SK-N-SH treated with all-trans-retinoic acid at 6 μM for 48 hours (cell line): ENCODE results near the gene RETNLB.

Experiments
- ATAC-seq: fragments of 200-7000 bp; cut with Tn5 transposase; 3 replicates; pipeline ENCODE4 v1.9.1; 2020; ENCODE audit warnings: mild to moderate bottlenecking, moderate library complexity
- ARNTL ChIP-seq: fragments of 450-650 bp; formaldehyde crosslinking; IDR thresholded peaks from 2 replicates; pipeline ENCODE4 v1.5.0; 2020; ENCODE audit warnings: low read depth, mild to moderate bottlenecking, moderate library complexity, borderline replicate concordance
- CSDC2 ChIP-seq: fragments of 250-450 bp; sonication (Bioruptor Pico); IDR thresholded peaks from 2 replicates; pipeline ENCODE4 v1.5.0; 2020; ENCODE audit warnings: mild to moderate bottlenecking, moderate library complexity
- CSRNP3 ChIP-seq: fragments of 250-450 bp; sonication (Bioruptor Pico); IDR thresholded peaks from 2 replicates; pipeline ENCODE4 v1.5.1; 2021; ENCODE audit warnings: mild to moderate bottlenecking, moderate library complexity
- ESRRG ChIP-seq: fragments of 250-450 bp; sonication (Bioruptor Pico); IDR thresholded peaks from 2 replicates; pipeline ENCODE4 v1.6.1; 2021; ENCODE audit warnings: mild to moderate bottlenecking
- GLIS3 ChIP-seq: fragments of 250-450 bp; sonication (Bioruptor Pico); IDR thresholded peaks from 2 replicates; pipeline ENCODE4 v1.5.0; 2020; ENCODE audit warnings: mild to moderate bottlenecking, moderate library complexity
- ISL1 ChIP-seq: fragments of 250-450 bp; sonication (Bioruptor Pico); IDR thresholded peaks from 2 replicates; pipeline ENCODE4 v2.1.2; 2022; ENCODE audit warnings: mild to moderate bottlenecking, moderate library complexity
- PATZ1 ChIP-seq: fragments of 250-450 bp; sonication (Bioruptor Pico); IDR thresholded peaks from 2 replicates; pipeline ENCODE4 v1.8.0; 2020; ENCODE audit warnings: mild to moderate bottlenecking, moderate library complexity, borderline replicate concordance
- PPARA ChIP-seq: fragments of 250-450 bp; sonication (Bioruptor Pico); IDR thresholded peaks from 2 replicates; pipeline ENCODE4 v1.5.0; 2020; ENCODE audit warnings: mild to moderate bottlenecking, borderline replicate concordance
- RARB ChIP-seq: fragments of 250-450 bp; sonication (Bioruptor Pico); IDR thresholded peaks from 2 replicates; pipeline ENCODE4 v1.8.0; 2021; ENCODE audit warnings: mild to moderate bottlenecking, moderate library complexity
- SNAI2 ChIP-seq: fragments of 250-450 bp; sonication (Bioruptor Pico); IDR thresholded peaks from 2 replicates; pipeline ENCODE4 v1.5.0; 2020; ENCODE audit warnings: mild to moderate bottlenecking, moderate library complexity
- TCF4 ChIP-seq: fragments of 250-450 bp; sonication (Bioruptor Pico); IDR thresholded peaks from 2 replicates; pipeline ENCODE4 v1.8.0; 2021; ENCODE audit warnings: mild to moderate bottlenecking, moderate library complexity, borderline replicate concordance
- TSHZ2 ChIP-seq: fragments of 250-450 bp; sonication (Bioruptor Pico); IDR thresholded peaks from 2 replicates; pipeline ENCODE4 v1.5.0; 2020; ENCODE audit warnings: mild to moderate bottlenecking, moderate library complexity
- ZC3H10 ChIP-seq: fragments of 250-450 bp; sonication (Bioruptor Pico); IDR thresholded peaks from 2 replicates; pipeline ENCODE4 v1.5.1; 2021; ENCODE audit warnings: mild to moderate bottlenecking, moderate library complexity
- ZFP3 ChIP-seq: fragments of 250-450 bp; sonication (Bioruptor Pico); IDR thresholded peaks from 2 replicates; pipeline ENCODE4 v1.5.0; 2020; ENCODE audit warnings: mild to moderate bottlenecking, moderate library complexity
- ZFP30 ChIP-seq: fragments of 450-650 bp; formaldehyde crosslinking; IDR thresholded peaks from 2 replicates; pipeline ENCODE4 v1.5.0; 2022; ENCODE audit warnings: mild to moderate bottlenecking, moderate library complexity
- ZNF565 ChIP-seq: fragments of 450-650 bp; formaldehyde crosslinking; conservative IDR thresholded peaks from 2 replicates; pipeline ENCODE4 v1.5.0; 2020; ENCODE audit warnings: low read depth, mild to moderate bottlenecking, moderate library complexity
- ZNF70 ChIP-seq: fragments of 450-650 bp; formaldehyde crosslinking; IDR thresholded peaks from 2 replicates; pipeline ENCODE4 v1.5.0; 2020; ENCODE audit warnings: mild to moderate bottlenecking, moderate library complexity
- ZNF8 ChIP-seq: fragments of 450-650 bp; formaldehyde crosslinking; IDR thresholded peaks from 2 replicates; pipeline ENCODE4 v1.5.0; 2020; ENCODE audit warnings: mild to moderate bottlenecking, moderate library complexity
- TF ChIP-seq, protein P1 (sequence below): fragments of 250-450 bp; sonication (Bioruptor Pico); IDR thresholded peaks from 2 replicates; pipeline ENCODE4 v1.5.1; 2020; ENCODE audit warnings: low read depth, mild to moderate bottlenecking, moderate library complexity
- TF ChIP-seq, protein P2 (sequence below): fragments of 250-450 bp; sonication (Bioruptor Pico); IDR thresholded peaks from 2 replicates; pipeline ENCODE4 v1.8.0; 2021; ENCODE audit warnings: low read depth, mild to moderate bottlenecking, moderate library complexity, borderline replicate concordance

The RETNLB gene

DNA sequence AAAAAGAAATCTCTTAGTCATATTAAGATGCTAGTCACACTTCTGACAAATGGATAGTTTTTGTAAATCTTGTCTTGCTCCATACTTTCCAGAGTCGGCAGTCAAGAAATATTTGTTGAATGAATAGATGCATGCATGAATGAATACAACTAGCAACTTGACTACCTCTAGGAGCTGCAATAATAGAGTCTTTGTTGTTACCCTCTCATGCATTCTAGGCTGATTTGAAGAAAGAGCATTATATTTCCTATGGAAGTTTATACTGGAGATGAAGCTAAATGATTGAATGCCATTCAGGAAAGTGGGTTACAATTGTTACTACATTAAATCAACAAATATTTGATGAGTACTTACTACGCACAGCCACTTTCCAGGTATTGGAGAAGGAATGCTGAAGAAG lies 47.2 kb upstream of the RETNLB start:
- no peak for TF ChIP-seq PPARA (CRISPR knock-in tag)
- no peak for TF ChIP-seq ISL1 (CRISPR knock-in tag)
- no peak for TF ChIP-seq ZNF8 (CRISPR knock-in tag)
- TF ChIP-seq TCF4 (CRISPR knock-in tag) = no peak
- TF ChIP-seq, all 23 proteins: peak for 0
- ATAC-seq = no peak

DNA sequence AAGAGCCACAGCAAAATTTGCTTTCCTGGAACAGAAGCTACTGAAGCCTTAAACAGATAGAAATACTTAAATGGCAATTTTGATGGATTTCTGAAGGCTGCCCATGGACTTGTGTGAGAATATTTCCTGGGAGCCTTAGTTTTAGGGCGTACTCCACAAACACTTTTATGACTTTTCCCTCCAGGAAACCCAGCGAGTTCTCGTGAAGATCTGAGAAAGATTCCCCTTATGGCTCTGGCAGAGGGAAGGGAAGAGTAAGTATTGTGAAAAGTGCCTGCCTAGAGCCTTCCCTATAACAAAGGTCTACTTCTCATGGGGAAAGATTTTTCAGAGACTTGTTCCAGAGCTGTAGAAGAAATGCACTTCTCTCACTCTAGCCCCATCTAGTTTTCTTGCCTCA lies 34.3 kb upstream of the RETNLB start:
- no peak for ATAC-seq
- no peak for TF ChIP-seq ZFP30
- TF ChIP-seq ZFP3 (CRISPR knock-in tag) = no peak
- TF ChIP-seq PATZ1 (CRISPR knock-in tag) = no peak

DNA sequence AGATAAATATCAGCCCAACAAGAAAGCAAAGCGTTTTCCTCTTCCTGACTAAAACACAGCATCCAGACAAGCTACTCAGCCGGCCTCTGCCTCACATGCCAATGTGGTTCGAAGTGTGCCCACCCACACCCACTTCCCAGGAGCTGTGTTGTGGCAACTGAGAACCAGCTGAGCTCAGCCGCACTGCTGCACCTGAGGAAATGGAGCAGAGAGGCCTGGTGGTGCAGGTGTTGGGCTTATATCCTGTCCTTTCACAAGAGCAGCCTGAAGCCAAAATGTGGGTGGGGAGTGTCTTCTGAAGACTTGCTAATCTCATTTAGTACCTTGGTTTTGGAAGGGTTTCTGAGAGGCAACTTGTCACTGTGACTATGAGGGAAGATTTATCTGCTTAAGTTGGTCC lies 23.0 kb upstream of the RETNLB start:
- no peak for ATAC-seq
- TF ChIP-seq SNAI2 (CRISPR knock-in tag) (no peak), RARB (CRISPR knock-in tag) (no peak), ZC3H10 (no peak), ZNF70 (CRISPR knock-in tag) (no peak), ZFP30 (no peak), GLIS3 (CRISPR knock-in tag) (no peak)
- TF ChIP-seq, protein P1, sequence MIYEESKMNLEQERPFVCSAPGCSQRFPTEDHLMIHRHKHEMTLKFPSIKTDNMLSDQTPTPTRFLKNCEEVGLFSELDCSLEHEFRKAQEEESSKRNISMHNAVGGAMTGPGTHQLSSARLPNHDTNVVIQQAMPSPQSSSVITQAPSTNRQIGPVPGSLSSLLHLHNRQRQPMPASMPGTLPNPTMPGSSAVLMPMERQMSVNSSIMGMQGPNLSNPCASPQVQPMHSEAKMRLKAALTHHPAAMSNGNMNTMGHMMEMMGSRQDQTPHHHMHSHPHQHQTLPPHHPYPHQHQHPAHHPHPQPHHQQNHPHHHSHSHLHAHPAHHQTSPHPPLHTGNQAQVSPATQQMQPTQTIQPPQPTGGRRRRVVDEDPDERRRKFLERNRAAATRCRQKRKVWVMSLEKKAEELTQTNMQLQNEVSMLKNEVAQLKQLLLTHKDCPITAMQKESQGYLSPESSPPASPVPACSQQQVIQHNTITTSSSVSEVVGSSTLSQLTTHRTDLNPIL (CRISPR knock-in tag) = no peak

DNA sequence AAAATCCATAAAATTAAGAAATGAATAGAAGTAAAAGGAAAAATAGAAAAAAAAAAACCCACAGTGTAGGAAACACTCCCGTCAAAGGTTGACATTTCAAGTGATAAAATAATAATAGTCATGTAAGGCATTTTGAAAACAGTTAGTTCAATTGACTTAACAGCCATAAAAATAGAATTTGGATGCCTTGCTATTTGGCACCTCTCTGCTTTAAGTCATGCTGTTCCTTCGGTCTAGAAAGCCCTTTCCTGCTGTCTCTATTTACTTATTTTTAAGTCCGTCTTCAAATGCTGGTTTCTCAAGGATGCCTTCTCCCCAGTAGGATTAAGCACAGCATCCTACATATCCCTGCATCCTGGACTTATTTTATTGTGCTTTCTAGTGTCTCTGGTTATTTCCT lies 22.3 kb upstream of the RETNLB start:
- no peak for ATAC-seq

DNA sequence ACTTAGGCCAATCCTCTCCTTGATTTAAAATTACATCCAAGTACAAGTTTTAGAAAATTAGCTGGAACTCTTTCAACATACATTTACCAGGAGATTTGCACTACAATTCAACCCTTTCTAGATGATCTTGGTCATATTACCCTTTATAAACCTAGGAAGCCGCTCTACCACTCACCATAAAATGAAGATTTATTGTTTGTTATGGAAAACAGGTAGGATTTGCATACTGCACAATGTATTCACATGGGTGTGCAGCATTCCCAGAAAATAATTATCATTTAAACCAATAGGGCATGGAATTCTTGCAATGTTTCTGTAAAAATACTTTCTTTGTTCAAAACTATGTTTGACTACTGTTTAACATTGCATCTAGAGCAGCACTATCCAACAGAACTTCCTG lies 18.4 kb upstream of the RETNLB start:
- TF ChIP-seq CSRNP3 (CRISPR knock-in tag) = no peak
- TF ChIP-seq ARNTL (CRISPR knock-in tag) = no peak
- no peak for TF ChIP-seq SNAI2 (CRISPR knock-in tag)
- no peak for TF ChIP-seq ZC3H10
- no peak for TF ChIP-seq CSDC2 (CRISPR knock-in tag)
- TF ChIP-seq ESRRG (CRISPR knock-in tag) = no peak
- no peak for TF ChIP-seq TSHZ2 (CRISPR knock-in tag)
- TF ChIP-seq PATZ1 (CRISPR knock-in tag) = no peak
- no peak for TF ChIP-seq ZNF565 (CRISPR knock-in tag)
- TF ChIP-seq, protein P1 (CRISPR knock-in tag) = no peak
- TF ChIP-seq RARB (CRISPR knock-in tag) = no peak
- TF ChIP-seq, protein P2, sequence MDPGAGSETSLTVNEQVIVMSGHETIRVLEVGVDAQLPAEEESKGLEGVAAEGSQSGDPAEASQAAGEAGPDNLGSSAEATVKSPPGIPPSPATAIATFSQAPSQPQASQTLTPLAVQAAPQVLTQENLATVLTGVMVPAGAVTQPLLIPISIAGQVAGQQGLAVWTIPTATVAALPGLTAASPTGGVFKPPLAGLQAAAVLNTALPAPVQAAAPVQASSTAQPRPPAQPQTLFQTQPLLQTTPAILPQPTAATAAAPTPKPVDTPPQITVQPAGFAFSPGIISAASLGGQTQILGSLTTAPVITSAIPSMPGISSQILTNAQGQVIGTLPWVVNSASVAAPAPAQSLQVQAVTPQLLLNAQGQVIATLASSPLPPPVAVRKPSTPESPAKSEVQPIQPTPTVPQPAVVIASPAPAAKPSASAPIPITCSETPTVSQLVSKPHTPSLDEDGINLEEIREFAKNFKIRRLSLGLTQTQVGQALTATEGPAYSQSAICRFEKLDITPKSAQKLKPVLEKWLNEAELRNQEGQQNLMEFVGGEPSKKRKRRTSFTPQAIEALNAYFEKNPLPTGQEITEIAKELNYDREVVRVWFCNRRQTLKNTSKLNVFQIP (CRISPR knock-in tag) = no peak
- TF ChIP-seq ZNF8 (CRISPR knock-in tag) = no peak
- TF ChIP-seq ISL1 (CRISPR knock-in tag) = no peak
- no peak for TF ChIP-seq GLIS3 (CRISPR knock-in tag)
- TF ChIP-seq ZFP3 (CRISPR knock-in tag) = no peak
- TF ChIP-seq ZNF70 (CRISPR knock-in tag) = no peak
- ATAC-seq = no peak

More for the DNA sequence above, 22.3 kb upstream of the RETNLB start:
- no peak for TF ChIP-seq ZNF565 (CRISPR knock-in tag)
